ENCODE measurements around the gene SERPINB1. TPM values are rescaled to one million over a fixed set of nuclear protein-coding genes. Genes with fewer than 3 reads are reported as not detected.

Gene SERPINB1
- total RNA-seq, 1 experiment from 2014 or later = 18.4 TPM

DNA sequence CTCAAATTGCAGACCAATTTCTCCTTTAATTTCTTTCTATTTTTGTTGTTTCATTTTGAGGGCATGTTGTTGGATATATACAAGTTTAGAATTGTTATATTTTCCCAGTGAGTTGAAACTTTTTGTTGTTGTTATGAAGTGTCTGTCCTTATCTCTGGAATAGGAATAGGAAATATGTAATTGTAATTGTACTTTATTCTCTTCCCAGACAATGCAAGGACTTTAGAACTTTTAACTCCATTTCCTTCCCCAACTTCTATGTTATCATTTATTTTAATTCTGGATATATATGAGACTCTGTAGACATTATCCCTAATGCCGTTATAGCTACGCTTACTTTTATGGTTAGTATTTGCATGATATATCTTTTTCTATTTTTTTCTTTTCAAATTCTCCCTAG, 12.4 kb downstream of the SERPINB1 start:
- H3K9me3 ChIP-seq (ENCODE audit: control insufficient read depth, low read depth, low read length) = no peaks in the 10 kb centered on the region
- no peak overlapping the region for H2BK120ac ChIP-seq (ENCODE audit: low read depth, low read length, poor library complexity, severe bottlenecking)
- no peak overlapping the region for H3K23ac ChIP-seq (ENCODE audit: insufficient read length, low read depth, low read length)
- H3K36me3 Mint-ChIP-seq (ENCODE audit: insufficient read depth in 1 of 3, low read depth in 3 of 3) = peaks cover 0 to 6% (median 4%) of the 10 kb centered on the region in 3 experiments; a peak in 5 of 7 replicates
- H3K27me3 ChIP-seq (ENCODE audit: insufficient read depth, low read length) = no peaks in the 10 kb centered on the region
- H3K9me3 Mint-ChIP-seq = no peaks in the 10 kb centered on the region
- no peak overlapping the region for H2AFZ ChIP-seq (ENCODE audit: low read length)
- no peak overlapping the region for H3K14ac ChIP-seq (ENCODE audit: insufficient read depth, low read length)
- no peaks in the 10 kb centered on the region for H3K4me1 ChIP-seq (ENCODE audit: insufficient read depth, low read length)
- no CpG with 5 or more reads among the region's 2 CpGs for WGBS (ENCODE audit: extremely low coverage, insufficient read length, low lambda C conversion rate)
- H2BK12ac ChIP-seq (ENCODE audit: insufficient read length, low read depth, low read length) = no peak overlapping the region
- H4K5ac ChIP-seq (ENCODE audit: insufficient read length, low read depth, low read length) = no peak overlapping the region
- no peak overlapping the region for H2BK5ac ChIP-seq (ENCODE audit: insufficient read length, low read length)
- no peak overlapping the region for H3K9ac ChIP-seq (ENCODE audit: extremely low read depth, insufficient read length, low read length)
- H3K4me1 Mint-ChIP-seq = no peaks in the 10 kb centered on the region
- H4K8ac ChIP-seq (replicated peaks; ENCODE audit: insufficient read length, low read depth, low read length) = no peak overlapping the region
- TF ChIP-seq, protein P1, sequence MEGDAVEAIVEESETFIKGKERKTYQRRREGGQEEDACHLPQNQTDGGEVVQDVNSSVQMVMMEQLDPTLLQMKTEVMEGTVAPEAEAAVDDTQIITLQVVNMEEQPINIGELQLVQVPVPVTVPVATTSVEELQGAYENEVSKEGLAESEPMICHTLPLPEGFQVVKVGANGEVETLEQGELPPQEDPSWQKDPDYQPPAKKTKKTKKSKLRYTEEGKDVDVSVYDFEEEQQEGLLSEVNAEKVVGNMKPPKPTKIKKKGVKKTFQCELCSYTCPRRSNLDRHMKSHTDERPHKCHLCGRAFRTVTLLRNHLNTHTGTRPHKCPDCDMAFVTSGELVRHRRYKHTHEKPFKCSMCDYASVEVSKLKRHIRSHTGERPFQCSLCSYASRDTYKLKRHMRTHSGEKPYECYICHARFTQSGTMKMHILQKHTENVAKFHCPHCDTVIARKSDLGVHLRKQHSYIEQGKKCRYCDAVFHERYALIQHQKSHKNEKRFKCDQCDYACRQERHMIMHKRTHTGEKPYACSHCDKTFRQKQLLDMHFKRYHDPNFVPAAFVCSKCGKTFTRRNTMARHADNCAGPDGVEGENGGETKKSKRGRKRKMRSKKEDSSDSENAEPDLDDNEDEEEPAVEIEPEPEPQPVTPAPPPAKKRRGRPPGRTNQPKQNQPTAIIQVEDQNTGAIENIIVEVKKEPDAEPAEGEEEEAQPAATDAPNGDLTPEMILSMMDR (conservative IDR thresholded peaks at IDR 0.05) = no peak
- H3K4me2 ChIP-seq (ENCODE audit: insufficient read depth, insufficient read length, low read length) = no peak overlapping the region
- no peak for DNase-seq
- no peak overlapping the region for H4K91ac ChIP-seq (ENCODE audit: insufficient read length, low read depth, low read length)
- no peak overlapping the region for H3K27ac ChIP-seq (ENCODE audit: insufficient read length, low read depth, low read length)
- H4K20me1 ChIP-seq (ENCODE audit: control insufficient read depth, insufficient read depth, insufficient read length) = no peaks in the 10 kb centered on the region
- H3K4me3 Mint-ChIP-seq = no peak overlapping the region
- H3K27me3 Mint-ChIP-seq (ENCODE audit: low read depth) = no peaks in the 10 kb centered on the region
- H3T11ph ChIP-seq (ENCODE audit: low read length) = no peak overlapping the region
- H3K56ac ChIP-seq (ENCODE audit: insufficient read length, low read depth, low read length) = no peak overlapping the region
- no peak overlapping the region for H2BK15ac ChIP-seq (ENCODE audit: low read depth, low read length)
- no peaks in the 10 kb centered on the region for H3K79me2 ChIP-seq (ENCODE audit: insufficient read depth, low read length)
- no peak overlapping the region for H2BK20ac ChIP-seq (ENCODE audit: low read depth, low read length, poor library complexity, severe bottlenecking)
- no peak overlapping the region for H3K4ac ChIP-seq (ENCODE audit: low read depth, low read length)
- H3K18ac ChIP-seq (ENCODE audit: insufficient read length, low read depth, low read length) = no peak overlapping the region
- no peak overlapping the region for H3K27ac Mint-ChIP-seq
- no peak overlapping the region for H2AK5ac ChIP-seq (ENCODE audit: insufficient read length, low read length)
- H3K79me1 ChIP-seq (ENCODE audit: insufficient read depth, low read depth, low read length, poor library complexity, severe bottlenecking) = no peaks in the 10 kb centered on the region
- no peaks in the 10 kb centered on the region for H3K23me2 ChIP-seq (ENCODE audit: insufficient read length, low read depth, low read length, poor library complexity, severe bottlenecking)
